Panc1 (cell line): ENCODE results near the gene RHBDD1. TPM values are rescaled to one million over a fixed set of nuclear protein-coding genes. Genes with fewer than 3 reads are reported as not detected.

Source experiments
- ATAC-seq: fragments of 200-7000 bp; cut with Tn5 transposase; 2 replicates; pipeline ENCODE4 v1.9.1; 2020; ENCODE audit warnings: mild to moderate bottlenecking, moderate library complexity
- BruUV-seq: library from RNA; stranded (reverse); fragments of 400-500 nt; replicated peaks from 2 replicates; lab custom pipeline; 2021; lab: Mats Ljungman, UMichigan
- CTCF ChIA-PET: fragments of 300-600 bp; sonication (Branson Sonifier 250); formaldehyde crosslinking; loops from one replicate; lab custom pipeline; 2022; ENCODE audit warnings: antibody characterized with exemption; lab: Charles Lee
- POLR2A ChIA-PET: fragments of 300-600 bp; sonication (Branson Sonifier 250); formaldehyde crosslinking; loops from one replicate; lab custom pipeline; 2022; ENCODE audit warnings: antibody characterized with exemption; lab: Charles Lee
- DNase-seq: peaks from one replicate; pipeline ENCODE4 v3.0.0-alpha.2; 2010; ENCODE audit warnings: low read depth, low spot score
- H3K27ac ChIP-seq: 2 replicates; pipeline ENCODE4 v1.5.1; 2011; ENCODE audit warnings: mild to moderate bottlenecking, low read length, inconsistent platforms
- H3K27me3 ChIP-seq: fragments of 200-500 bp; sonication (Bioruptor generic); 2 replicates; pipeline ENCODE4 v1.6.0; 2014; ENCODE audit warnings: low read length, inconsistent platforms; ENCODE audit not compliant: control insufficient read depth, insufficient read depth
- H3K36me3 ChIP-seq: fragments of 200-500 bp; sonication (Bioruptor generic); 2 replicates; pipeline ENCODE4 v1.5.1; 2014; ENCODE audit warnings: inconsistent platforms, mild to moderate bottlenecking, low read length, moderate library complexity; ENCODE audit not compliant: control insufficient read depth, insufficient read depth
- H3K4me1 ChIP-seq: 2 replicates; pipeline ENCODE4 v1.5.1; 2011; ENCODE audit warnings: inconsistent platforms, mild to moderate bottlenecking, low read length, moderate library complexity; ENCODE audit not compliant: control insufficient read depth, insufficient read depth
- H3K4me3 ChIP-seq, 2 experiments: 2 replicates each; pipeline ENCODE4 v1.5.1; 2011 to 2012; ENCODE audit warnings: low read depth in 2 of 2, low read length in 2 of 2, mild to moderate bottlenecking in 2 of 2, inconsistent platforms in 1 of 2, moderate library complexity in 1 of 2
- H3K9me3 ChIP-seq: fragments of 200-500 bp; sonication (Bioruptor generic); 2 replicates; pipeline ENCODE4 v1.5.1; 2014; ENCODE audit warnings: low read depth, mild to moderate bottlenecking, inconsistent platforms, low read length, moderate library complexity; ENCODE audit not compliant: control insufficient read depth, insufficient read depth
- SIN3A ChIP-seq: IDR thresholded peaks from 2 replicates; pipeline ENCODE4 v1.6.1; 2012; ENCODE audit warnings: low read depth, mild to moderate bottlenecking, low read length, moderate library complexity, borderline replicate concordance; ENCODE audit not compliant: insufficient read depth
- TCF7L2 ChIP-seq: IDR thresholded peaks from 2 replicates; pipeline ENCODE4 v1.6.1; 2011; ENCODE audit warnings: mild to moderate bottlenecking, low read depth, low read length, inconsistent platforms
- in situ Hi-C: cut with HindIII; loops from 2 replicates; pipeline ENCODE4 v1.10.0; 2016; ENCODE audit warnings: low sequenced_read_pairs, low pct_unique_long_range_greater_than_20kb
- intact Hi-C: fragments of 100-400 bp; cut with micrococcal nuclease; formaldehyde crosslinking; loops from one replicate; pipeline ENCODE4 v1.10.0; 2022; ENCODE audit not compliant: unreplicated experiment
- total RNA-seq: library from RNA; stranded (reverse); gene quantifications from one replicate; pipeline ENCODE4 v1.2.1, GENCODE V29; 2021; ENCODE audit not compliant: unreplicated experiment
- TF ChIP-seq, protein P1 (sequence below), 2 experiments: IDR thresholded peaks; 2 replicates each; pipeline ENCODE4 v1.6.1; 2011 to 2012; ENCODE audit warnings: low read depth in 2 of 2, control low read depth in 1 of 2, low read length in 1 of 2, mild to moderate bottlenecking in 1 of 2, moderate library complexity in 1 of 2; ENCODE audit not compliant: insufficient read depth in 1 of 2

Gene RHBDD1
- total RNA-seq, 1 experiment from 2014 or later = 25.3 TPM

GRCh38 chr2:227043981-227044380, 208.1 kb downstream of the RHBDD1 start:
- peaks cover 3% of the 10 kb centered on the region; the same call in 1 of the 2 replicates for H3K27me3 ChIP-seq
- BruUV-seq = no TSS peak
- intact Hi-C loops = no loop called here
- H3K4me1 ChIP-seq = no peaks in the 10 kb centered on the region
- ChIA-PET POLR2A (no interaction called here), CTCF (no interaction called here)
- DNase-seq (no peak), ATAC-seq (no peak)
- TF ChIP-seq, protein P1, sequence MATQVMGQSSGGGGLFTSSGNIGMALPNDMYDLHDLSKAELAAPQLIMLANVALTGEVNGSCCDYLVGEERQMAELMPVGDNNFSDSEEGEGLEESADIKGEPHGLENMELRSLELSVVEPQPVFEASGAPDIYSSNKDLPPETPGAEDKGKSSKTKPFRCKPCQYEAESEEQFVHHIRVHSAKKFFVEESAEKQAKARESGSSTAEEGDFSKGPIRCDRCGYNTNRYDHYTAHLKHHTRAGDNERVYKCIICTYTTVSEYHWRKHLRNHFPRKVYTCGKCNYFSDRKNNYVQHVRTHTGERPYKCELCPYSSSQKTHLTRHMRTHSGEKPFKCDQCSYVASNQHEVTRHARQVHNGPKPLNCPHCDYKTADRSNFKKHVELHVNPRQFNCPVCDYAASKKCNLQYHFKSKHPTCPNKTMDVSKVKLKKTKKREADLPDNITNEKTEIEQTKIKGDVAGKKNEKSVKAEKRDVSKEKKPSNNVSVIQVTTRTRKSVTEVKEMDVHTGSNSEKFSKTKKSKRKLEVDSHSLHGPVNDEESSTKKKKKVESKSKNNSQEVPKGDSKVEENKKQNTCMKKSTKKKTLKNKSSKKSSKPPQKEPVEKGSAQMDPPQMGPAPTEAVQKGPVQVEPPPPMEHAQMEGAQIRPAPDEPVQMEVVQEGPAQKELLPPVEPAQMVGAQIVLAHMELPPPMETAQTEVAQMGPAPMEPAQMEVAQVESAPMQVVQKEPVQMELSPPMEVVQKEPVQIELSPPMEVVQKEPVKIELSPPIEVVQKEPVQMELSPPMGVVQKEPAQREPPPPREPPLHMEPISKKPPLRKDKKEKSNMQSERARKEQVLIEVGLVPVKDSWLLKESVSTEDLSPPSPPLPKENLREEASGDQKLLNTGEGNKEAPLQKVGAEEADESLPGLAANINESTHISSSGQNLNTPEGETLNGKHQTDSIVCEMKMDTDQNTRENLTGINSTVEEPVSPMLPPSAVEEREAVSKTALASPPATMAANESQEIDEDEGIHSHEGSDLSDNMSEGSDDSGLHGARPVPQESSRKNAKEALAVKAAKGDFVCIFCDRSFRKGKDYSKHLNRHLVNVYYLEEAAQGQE (IDR thresholded peaks at IDR 0.05; ENCODE audit: insufficient read depth in 1 of 2, low read depth in 2 of 2, low read length in 1 of 2) = no peak
- TF ChIP-seq TCF7L2 (no peak), SIN3A (no peak)
- H3K36me3 ChIP-seq = no peaks in the 10 kb centered on the region
- H3K9me3 ChIP-seq = no peaks in the 10 kb centered on the region
- in situ Hi-C loops = no loop called here
- no peak overlapping the region for H3K4me3 ChIP-seq
- no peak overlapping the region for H3K27ac ChIP-seq

Other genes with a start within 250 kb of the RHBDD1 start
- 27.3 TPM for gene IRS1, start 36.2 kb upstream of the RHBDD1 start, total RNA-seq